LNCaP clone FGC (cell line): ENCODE results near the gene SLC22A12.
A peak's percentile ranks its signal among the peaks of the same experiment; 100 is the strongest.

Source experiments
- DNase-seq: peaks from one replicate; pipeline ENCODE4 v3.0.0-alpha.2; 2011; ENCODE audit warnings: low read depth
- H3K4me3 ChIP-seq: 2 replicates; pipeline ENCODE4 v1.5.1; 2011; ENCODE audit warnings: mild to moderate bottlenecking, low read depth, low read length, control low read depth
- TF ChIP-seq, protein P1 (sequence below): IDR thresholded peaks from 2 replicates; pipeline ENCODE4 v1.5.1; 2012; ENCODE audit warnings: mild to moderate bottlenecking; ENCODE audit not compliant: control insufficient read depth, insufficient read depth; ENCODE audit errors: extremely low read depth

Gene SLC22A12

DNA sequence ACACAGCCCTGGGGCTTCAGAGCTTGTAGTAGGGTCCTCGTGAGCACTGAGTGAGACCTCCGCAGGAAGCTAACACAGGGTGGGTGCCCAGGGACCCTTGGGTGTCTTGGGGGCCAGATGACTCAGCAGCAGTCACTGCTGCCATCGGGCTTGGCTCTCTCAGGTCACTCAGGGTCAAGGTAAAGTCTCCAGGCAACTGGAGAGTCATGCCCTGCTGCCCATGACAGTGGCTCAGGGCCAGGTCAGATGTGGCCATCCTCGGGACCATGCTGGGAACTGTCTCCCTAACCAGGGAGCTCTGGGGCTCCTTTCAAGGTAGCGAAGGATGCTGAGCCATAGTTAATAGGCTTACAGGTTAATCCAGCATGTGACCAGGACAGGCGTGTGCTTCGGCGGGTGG lies 44.4 kb upstream of the SLC22A12 start:
- no peak overlapping the region for H3K4me3 ChIP-seq
- DNase-seq, result no peak
- TF ChIP-seq, protein P1, sequence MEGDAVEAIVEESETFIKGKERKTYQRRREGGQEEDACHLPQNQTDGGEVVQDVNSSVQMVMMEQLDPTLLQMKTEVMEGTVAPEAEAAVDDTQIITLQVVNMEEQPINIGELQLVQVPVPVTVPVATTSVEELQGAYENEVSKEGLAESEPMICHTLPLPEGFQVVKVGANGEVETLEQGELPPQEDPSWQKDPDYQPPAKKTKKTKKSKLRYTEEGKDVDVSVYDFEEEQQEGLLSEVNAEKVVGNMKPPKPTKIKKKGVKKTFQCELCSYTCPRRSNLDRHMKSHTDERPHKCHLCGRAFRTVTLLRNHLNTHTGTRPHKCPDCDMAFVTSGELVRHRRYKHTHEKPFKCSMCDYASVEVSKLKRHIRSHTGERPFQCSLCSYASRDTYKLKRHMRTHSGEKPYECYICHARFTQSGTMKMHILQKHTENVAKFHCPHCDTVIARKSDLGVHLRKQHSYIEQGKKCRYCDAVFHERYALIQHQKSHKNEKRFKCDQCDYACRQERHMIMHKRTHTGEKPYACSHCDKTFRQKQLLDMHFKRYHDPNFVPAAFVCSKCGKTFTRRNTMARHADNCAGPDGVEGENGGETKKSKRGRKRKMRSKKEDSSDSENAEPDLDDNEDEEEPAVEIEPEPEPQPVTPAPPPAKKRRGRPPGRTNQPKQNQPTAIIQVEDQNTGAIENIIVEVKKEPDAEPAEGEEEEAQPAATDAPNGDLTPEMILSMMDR, result no peak

DNA sequence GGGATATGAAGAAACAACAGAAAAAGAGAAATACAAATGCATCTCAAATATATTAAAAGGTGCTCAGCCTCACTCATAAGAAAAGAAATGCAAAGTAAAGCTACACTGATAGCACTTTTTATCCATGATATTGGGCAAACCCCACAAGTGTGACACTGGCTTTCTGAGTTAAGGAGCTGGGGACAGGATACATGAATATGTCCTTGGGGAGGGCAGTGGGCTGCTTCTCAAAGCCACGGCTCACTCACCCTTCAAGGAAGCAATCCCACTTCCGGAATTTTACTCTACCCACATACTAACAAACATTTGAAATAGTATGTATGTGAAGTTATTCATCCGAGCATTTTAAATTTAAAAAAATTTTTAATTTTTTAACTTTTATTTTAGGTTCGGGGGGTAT lies 41.1 kb upstream of the SLC22A12 start:
- no peak overlapping the region for H3K4me3 ChIP-seq
- TF ChIP-seq, protein P1, result no peak
- no peak for DNase-seq

DNA sequence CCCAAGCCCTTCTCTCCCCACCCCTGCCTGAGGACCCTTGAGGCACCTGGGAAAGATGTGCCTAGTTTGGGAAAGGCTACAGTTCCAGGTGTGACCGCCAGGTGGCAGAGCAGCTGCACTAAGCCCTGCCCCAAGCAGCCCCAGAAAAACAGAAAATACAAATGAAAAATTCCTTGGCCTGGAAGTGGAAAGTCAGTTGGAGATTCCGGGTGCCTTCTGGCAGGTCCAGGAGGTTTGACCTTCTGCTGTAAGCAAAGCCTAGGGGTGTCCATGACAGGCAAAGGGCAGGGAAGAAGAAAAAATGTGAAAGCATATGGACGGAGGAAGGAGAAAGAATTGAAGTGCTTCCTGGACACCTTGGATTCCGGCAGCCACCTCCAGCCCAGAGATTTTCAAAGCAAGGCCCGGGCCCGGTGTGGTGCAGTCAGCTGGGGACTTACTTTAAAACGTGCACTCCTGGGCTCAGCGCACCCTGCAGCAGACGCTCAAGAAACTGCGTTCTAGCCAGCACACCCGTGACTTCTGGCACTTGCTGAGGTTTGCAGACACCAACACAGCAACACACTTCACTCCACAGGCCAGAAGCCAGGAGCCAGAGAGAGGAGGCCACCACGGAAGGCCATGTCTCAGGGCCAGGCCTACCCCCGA lies 37.3 kb upstream of the SLC22A12 start:
- DNase-seq, result no peak
- TF ChIP-seq, protein P1, result peak; percentile 89

DNA sequence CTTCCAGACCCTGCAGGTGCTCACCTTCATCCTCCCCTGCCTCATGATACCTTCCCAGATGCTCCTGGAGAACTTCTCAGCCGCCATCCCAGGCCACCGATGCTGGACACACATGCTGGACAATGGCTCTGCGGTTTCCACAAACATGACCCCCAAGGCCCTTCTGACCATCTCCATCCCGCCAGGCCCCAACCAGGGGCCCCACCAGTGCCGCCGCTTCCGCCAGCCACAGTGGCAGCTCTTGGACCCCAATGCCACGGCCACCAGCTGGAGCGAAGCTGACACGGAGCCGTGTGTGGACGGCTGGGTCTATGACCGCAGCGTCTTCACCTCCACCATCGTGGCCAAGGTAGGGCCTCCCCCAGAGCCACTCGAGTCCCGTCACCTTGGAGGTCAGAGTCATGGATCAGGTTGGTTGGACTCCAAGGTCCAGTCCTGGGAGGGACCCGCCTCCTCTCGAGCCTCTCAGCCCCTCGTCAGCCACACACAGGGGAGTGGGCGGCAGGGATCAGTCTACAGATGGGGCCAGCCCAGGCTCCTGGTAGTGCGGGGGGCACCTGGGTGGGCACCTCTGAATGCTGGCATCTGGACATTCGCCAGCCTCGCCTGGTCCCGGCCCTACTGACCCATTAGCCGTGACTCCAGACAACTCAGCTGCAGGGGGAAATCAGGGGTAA lies 34.8 kb upstream of the SLC22A12 start:
- TF ChIP-seq, protein P1, result no peak
- H3K4me3 ChIP-seq, result no peak overlapping the region
- DNase-seq, result no peak

More for the DNA sequence above, 37.3 kb upstream of the SLC22A12 start:
- no peak overlapping the region for H3K4me3 ChIP-seq

DNA sequence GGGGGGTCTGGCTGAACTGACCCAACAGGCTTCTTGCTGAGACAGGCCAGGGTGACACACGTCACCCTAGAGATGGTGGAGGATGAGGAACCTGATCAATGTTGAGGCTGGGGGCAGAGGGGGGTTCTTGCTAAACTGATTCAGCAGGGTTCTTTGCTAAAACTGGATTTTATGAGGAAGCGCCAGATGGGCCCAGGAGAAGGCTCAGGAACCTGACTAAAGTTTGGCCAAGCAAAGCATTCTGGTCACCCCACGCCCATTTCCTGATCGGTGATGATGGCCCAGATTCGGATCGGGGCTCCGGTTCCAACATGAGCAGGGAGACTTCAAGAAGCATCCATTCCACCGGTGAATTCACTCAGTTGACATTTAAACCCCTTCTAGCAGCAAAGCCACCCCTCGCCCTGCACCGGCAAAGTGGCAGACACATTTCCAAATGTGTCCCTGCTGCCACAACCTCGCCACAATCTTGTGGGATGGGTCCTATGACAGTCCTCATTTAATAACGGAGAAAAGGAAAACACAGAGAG lies 34.2 kb upstream of the SLC22A12 start:
- no peak for DNase-seq
- TF ChIP-seq, protein P1, result no peak

DNA sequence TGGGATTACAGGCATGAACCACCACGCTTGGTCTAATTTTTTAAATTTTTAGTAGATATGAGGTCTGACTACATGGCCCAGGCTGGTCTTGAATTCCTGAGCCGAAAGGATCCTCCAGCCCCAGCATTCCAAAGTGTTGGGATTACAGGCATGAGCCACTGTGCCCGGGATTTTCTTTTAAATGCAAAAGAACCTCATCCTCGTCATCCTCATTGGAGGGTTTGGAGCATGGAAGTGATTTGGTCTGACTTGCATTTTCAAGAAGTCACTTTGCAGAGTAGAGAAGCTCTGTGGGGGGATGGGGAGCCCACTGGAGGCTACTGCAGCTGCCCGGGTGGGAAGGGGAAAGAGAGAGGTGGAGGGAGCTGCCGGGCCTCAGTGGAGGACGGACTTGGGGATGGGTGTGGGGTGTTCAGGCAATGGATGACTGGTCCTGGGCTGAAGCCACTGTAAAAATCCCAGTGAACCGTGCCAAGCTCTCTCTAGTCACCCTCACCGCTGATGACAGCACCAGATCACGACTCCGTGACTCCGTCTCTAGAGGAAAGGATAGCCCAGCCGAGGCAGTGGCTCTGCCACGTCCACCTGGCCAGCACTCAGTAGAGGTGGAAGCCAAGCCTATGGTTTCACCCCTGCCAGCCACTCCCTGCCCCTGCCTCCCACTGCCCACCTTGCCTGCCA lies 32.8 kb upstream of the SLC22A12 start:
- no peak overlapping the region for H3K4me3 ChIP-seq
- TF ChIP-seq, protein P1, result no peak
- no peak for DNase-seq

More for the DNA sequence above, 34.2 kb upstream of the SLC22A12 start:
- no peak overlapping the region for H3K4me3 ChIP-seq
